ENCODE measurements around the gene OR4M1.
"Not testable (repeated sequence)": the region's sequence is repeated elsewhere in the genome, so short reads cannot be mapped to it uniquely, and the experiment has no call there.

Gene OR4M1

DNA sequence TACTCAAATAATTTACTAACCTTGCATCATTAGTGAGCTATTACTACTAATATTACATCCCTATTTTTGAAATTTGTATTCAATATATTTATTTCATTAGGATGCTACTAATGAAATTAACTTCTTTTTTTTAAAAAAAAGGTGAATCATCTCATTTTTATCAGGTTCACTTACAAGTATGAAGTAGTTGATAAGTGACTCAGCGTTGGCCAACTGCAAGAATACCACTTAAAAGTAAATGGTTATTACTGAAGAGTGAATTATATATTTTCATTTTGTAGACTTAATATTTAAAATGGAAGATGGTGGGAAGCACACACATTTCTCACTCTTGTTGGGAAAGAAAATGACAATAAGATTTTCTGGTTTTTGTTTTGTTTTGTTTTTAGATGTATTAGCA lies 49.9 kb downstream of the OR4M1 start:
- DNase-seq (ENCODE audit: low read depth) = no peak

- peak; percentile 14 for DNase-seq (ENCODE audit: low read depth)
Measured at GRCh38 chr14:19823765-19824164, 50.5 kb downstream of the OR4M1 start.

DNA sequence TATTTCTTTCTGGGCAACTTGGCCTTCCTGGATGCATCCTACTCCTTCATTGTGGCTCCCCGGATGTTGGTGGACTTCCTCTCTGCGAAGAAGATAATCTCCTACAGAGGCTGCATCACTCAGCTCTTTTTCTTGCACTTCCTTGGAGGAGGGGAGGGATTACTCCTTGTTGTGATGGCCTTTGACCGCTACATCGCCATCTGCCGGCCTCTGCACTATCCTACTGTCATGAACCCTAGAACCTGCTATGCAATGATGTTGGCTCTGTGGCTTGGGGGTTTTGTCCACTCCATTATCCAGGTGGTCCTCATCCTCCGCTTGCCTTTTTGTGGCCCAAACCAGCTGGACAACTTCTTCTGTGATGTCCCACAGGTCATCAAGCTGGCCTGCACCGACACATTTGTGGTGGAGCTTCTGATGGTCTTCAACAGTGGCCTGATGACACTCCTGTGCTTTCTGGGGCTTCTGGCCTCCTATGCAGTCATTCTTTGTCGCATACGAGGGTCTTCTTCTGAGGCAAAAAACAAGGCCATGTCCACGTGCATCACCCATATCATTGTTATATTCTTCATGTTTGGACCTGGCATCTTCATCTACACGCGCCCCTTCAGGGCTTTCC lies 54.4 kb downstream of the OR4M1 start:
- DNase-seq (ENCODE audit: low read depth) = not testable (repeated sequence)

DNA sequence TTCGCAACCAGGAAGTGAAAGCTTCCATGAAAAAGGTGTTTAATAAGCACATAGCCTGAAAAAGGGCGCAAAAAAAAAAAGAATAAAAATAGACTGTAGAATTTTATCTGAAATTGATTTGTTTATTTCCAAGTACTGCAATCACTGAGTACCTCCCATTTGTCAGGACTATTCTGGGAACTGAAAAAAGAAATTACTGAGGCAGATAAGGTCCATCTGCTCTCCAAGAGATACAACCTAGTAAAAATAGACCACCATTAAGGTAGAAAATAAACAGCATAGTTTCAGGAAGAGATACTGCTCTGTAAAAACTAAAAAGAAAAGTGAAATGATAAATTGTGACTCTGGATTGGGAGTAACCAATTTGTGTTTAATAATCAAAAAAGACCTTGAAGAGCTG lies 55.0 kb downstream of the OR4M1 start:
- DNase-seq (ENCODE audit: low read depth) = no peak
